Subcutaneous adipose tissue (tissue), 4 donors: ENCODE data around the gene PLXNC1. TPM values are rescaled to one million over a fixed set of nuclear protein-coding genes. Genes with fewer than 3 reads are reported as not detected.

Source experiments
- total RNA-seq, 4 donors: library from RNA; depleted of rRNA; stranded (reverse); fragments of >200 nt; gene quantifications; one replicate each; pipeline ENCODE4 v1.1.0, GENCODE V29; 2016
- TF ChIP-seq, protein P1 (sequence below): fragments of 450-650 bp; IDR thresholded peaks from one replicate; pipeline ENCODE4 v1.5.1; 2016; ENCODE audit warnings: low read depth, mild to moderate bottlenecking, control low read depth, antibody characterized with exemption, moderate library complexity

PLXNC1 gene
- total RNA-seq, 4 donors from 2014 or later, result 5.7 to 32.3 (median 8.1) TPM

- TF ChIP-seq, protein P1, sequence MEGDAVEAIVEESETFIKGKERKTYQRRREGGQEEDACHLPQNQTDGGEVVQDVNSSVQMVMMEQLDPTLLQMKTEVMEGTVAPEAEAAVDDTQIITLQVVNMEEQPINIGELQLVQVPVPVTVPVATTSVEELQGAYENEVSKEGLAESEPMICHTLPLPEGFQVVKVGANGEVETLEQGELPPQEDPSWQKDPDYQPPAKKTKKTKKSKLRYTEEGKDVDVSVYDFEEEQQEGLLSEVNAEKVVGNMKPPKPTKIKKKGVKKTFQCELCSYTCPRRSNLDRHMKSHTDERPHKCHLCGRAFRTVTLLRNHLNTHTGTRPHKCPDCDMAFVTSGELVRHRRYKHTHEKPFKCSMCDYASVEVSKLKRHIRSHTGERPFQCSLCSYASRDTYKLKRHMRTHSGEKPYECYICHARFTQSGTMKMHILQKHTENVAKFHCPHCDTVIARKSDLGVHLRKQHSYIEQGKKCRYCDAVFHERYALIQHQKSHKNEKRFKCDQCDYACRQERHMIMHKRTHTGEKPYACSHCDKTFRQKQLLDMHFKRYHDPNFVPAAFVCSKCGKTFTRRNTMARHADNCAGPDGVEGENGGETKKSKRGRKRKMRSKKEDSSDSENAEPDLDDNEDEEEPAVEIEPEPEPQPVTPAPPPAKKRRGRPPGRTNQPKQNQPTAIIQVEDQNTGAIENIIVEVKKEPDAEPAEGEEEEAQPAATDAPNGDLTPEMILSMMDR, result no peak
Measured at GRCh38 chr12:94200695-94201094, 52.3 kb downstream of the PLXNC1 start.

DNA sequence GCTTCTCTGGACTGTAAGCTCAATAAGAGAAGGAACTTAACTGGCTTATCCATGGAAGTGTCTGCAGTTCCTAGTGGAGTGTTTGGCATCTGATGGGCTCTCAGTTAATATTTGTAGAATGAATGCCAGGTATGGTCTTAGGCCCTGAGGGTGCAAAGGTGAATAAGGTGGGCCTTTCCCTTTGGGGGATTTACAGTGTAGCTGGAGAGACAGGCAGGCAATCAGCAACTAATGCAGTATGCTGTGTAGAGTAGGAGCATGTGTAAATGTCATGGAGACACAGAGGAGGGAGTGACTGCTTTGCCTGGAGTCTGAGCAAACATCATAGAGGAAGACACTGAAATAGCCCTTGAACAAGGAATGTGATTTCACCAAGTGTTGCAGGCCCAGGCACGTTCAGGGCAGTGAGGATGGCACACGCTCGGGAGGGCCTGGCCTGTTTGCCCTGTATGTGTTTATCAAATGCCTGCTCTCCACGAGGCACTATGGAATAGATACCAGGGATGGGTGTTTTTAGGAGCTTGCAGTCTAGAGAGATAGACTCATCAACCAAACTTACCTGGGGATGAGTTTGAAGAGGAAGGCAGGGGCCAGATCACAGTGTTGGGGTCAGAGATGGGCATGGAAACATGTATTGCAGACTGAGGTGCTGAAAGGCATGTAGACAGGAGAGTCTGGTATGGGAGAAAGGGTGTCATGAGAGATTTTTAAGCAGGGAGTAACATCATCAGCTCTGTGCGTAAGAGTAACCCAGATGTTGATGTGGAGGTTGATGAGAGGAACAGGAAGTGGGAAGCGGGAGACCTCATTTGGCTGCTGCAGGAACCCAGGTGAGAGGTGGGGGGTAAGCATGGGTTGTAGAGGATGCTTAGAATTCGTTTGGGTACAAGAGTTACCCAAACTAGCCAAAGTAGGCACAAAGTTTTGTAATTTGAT, 54.1 kb downstream of the PLXNC1 start:
- TF ChIP-seq, protein P1, result no peak

DNA sequence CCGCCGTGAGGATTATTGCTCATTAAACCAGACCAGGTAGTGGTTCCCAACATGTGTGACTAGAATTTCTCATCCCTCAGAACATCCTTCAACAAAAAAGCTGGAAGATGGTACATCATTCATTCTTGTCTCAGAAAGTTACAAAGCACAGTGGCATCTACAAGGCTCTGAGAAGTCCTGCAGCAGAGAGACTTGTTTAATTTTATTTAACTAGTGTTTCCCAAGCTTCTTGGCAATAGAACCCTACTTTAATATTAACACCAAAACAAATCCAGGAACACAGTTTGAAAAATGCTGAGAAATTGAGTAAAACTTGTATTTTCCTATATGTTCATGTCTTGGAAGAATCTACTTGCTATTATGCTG, 54.8 kb downstream of the PLXNC1 start:
- TF ChIP-seq, protein P1, result no peak

- TF ChIP-seq, protein P1, result no peak
Measured at GRCh38 chr12:94203796-94204195, 55.4 kb downstream of the PLXNC1 start.

- TF ChIP-seq, protein P1, result no peak
Measured at GRCh38 chr12:94204499-94205247, 56.3 kb downstream of the PLXNC1 start.

GRCh38 chr12:94205822-94206221, 57.4 kb downstream of the PLXNC1 start:
- TF ChIP-seq, protein P1, result no peak

DNA sequence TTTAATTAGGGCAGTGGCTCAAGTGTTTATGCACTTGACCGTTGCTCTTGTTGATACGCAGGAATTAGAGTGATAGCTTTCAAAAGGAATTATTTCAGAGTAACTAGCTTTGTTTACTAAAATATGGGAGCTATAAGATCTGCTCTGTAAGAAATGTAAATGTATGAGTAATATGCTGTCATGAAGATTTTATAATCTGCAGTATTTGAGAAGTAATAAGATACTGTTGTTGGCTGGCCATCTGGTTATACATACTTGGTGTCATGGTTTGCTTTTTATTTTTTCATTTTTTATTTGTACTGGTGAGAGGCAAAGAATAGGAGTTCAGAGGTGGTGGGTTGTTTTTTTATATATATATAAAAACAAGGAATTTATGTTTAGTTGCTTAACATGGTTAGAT, 58.5 kb downstream of the PLXNC1 start:
- TF ChIP-seq, protein P1, result no peak
